Gastroesophageal sphincter (tissue), 3 donors: ENCODE data around the gene ABHD6.

Experiments used
- CTCF ChIP-seq, 4 experiments: fragments of 200-600 bp in 2 of 4; fragments of 450-650 bp in 2 of 4; sonication (generic) in 1 of 4; IDR thresholded peaks; one replicate each; pipeline ENCODE4 v1.5.1; 2017 to 2019; ENCODE audit warnings: antibody characterized with exemption in 4 of 4, mild to moderate bottlenecking in 2 of 4, moderate library complexity in 2 of 4
- EP300 ChIP-seq: sonication (generic); formaldehyde crosslinking; IDR thresholded peaks from one replicate; pipeline ENCODE4 v1.6.1; 2017; ENCODE audit warnings: antibody characterized with exemption, mild to moderate bottlenecking
- POLR2A ChIP-seq, 2 donors: fragments of 450-650 bp; IDR thresholded peaks; one replicate each; pipeline ENCODE4 v1.6.1; 2017; ENCODE audit warnings: antibody characterized with exemption in 2 of 2, mild to moderate bottlenecking in 2 of 2, moderate library complexity in 1 of 2
- POLR2AphosphoS5 ChIP-seq: sonication (generic); formaldehyde crosslinking; IDR thresholded peaks from one replicate; pipeline ENCODE4 v1.6.1; 2017; ENCODE audit warnings: antibody characterized with exemption

DNA sequence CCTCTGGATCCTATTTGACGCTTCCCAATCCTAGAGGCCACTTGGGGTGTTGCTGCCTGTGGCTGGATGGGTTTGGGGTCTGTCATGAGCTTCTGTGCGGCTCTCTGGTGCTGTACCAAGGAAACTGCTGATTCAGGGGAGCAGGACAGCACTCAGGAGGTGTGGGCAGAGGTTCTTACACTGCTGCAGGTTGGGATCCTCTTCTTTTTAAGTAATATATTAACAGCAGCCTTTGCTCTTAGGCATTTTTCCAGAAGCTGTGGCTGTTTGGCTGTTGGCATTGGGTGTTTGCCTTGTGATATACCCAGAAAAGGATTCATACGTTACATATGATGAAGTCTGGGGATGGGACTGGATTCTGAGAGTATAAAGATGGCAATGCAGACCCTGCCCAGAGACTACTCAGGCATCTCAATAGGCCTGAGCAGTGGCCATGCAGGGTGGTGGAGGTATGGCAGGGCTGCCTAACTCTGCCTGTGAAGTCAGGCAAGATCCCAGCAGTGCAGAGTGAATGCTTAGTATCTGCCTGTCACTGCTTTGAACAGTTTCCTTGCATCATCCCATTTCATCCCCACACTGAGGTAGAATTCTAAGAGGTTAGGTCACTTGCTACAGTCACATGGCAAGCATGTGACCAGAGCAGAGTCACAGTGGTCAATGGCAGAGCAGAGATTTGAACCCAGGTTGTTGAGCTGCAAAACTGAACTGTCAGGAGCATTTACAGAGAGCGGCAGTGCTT is 3.9 kb downstream of the ABHD6 start:
- TF ChIP-seq EP300 (no peak), POLR2A (IDR thresholded peaks at IDR 0.05) (no peak), CTCF (IDR thresholded peaks at IDR 0.05) (no peak), POLR2AphosphoS5 (no peak)
